Measurements from ENCODE around the gene KCNT2. TPM values are rescaled to one million over a fixed set of nuclear protein-coding genes. Genes with fewer than 3 reads are reported as not detected.
"Not testable (repeated sequence)": the region's sequence is repeated elsewhere in the genome, so short reads cannot be mapped to it uniquely, and the experiment has no call there.

The KCNT2 gene
- total RNA-seq = not detected

DNA sequence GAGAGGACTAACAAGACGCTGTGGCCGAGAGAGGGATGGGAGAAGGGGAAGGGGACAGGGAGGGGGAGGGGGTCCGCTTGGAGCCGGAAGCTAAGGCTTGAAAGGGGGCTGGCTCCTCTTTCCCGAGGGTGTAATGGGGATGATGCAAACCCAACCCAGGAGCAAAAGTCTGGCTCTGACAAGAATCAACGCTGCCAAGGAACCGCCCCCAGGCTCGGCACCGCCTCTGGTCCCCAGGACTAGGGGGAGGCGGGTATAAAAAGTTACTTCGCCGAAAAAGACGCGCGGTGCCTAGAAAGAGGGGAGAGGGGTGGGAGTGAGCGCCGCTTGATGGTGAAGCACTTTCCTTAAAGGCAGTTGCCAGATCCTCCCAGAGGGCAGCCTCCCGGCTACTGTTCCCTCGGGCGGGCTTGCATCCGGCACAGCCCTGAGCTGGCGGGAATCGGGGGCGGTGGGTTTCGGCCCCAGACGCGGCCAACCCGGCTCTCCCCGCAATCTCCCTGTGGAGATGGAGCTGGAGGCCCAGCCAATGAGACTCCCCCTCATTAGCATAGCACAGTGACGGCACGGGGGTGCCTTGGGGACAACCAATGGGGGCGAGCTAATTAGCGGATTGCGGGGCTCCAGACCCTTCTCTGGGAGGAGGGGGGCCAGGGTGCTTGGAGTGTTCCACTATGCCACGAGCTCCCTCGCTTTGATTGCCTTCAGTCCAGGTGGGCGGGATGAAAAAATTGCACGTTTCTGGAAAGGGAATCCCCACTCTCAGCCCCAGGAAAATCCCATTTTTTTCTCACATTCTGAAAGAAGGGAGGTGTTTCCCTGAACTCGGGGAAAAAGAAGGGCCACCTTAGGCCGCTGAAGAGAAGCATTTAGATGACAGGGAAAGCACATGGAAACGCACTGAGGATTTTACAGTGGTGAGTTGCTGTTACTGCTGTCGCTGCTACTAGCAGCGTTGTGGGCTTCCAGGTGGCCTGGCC lies at the start of gene KCNT2:
KCNT2 (minus strand) TSS at position 51 of the 980 bp plus-strand sequence. CDS start 131 bp downstream, outside the sequence.
- CTCF ChIA-PET = no interaction called here

DNA sequence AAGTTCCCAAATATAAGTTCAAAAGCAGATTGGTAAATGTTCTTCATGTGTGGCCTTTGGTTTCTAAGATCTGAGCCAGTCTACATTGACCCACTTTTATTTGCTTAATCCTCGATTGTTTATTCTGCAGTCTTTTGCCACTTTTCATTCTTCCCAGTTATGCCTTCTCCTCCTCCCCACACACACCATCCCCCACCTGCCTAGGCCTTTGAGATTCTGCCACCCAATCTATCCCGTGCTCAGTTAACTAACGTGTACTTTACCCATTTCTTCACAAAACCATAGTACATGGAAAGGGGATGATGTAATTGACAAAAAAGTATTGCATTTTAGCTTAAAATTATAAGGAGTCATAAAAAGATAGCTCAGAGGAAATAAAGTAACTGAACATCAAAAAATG lies 47.3 kb upstream of the KCNT2 start:
- POLR2A ChIA-PET = no interaction called here

More for the DNA sequence above, at the start of gene KCNT2:
- POLR2A ChIA-PET = no interaction called here

DNA sequence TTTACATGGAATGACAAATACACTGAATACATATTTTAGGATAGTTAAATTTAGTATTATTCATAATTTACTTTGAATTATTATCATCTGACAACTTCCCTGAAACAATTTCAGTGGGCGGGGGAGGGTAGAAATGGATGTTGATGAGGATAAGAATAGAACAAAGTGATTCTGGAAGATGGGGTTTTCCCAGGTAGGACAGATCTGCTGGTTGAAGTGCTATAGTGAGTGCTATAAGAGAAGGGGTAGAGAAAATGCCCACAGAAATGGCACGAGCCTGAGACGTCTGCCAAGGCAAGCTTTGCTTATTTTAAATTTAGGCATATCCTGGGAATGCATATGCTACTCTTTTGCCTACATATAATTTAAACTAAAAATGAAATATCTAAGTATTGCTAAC lies 46.8 kb upstream of the KCNT2 start:
- ChIA-PET CTCF (no interaction called here), POLR2A (no interaction called here)

More for the DNA sequence above, 47.3 kb upstream of the KCNT2 start:
- CTCF ChIA-PET = no interaction called here

DNA sequence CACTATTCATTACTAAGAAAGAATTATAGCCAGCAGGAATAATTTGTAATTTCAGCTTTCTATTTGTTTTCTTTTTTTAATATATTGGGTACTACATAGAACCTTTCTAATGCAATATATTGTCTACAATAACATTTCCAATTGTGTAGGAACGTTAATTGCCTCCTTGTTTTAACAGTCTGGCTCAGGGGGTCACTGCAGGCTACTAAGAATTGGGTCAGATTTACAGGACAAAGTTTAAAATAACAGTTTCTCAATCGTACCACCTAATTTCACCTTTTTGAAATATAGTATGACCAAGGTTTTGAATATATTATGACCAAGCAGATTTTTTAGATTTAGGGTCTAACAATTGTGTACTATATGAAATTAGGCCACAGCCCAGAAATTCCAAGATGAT lies 46.0 kb upstream of the KCNT2 start:
- POLR2A ChIA-PET = no interaction called here

DNA sequence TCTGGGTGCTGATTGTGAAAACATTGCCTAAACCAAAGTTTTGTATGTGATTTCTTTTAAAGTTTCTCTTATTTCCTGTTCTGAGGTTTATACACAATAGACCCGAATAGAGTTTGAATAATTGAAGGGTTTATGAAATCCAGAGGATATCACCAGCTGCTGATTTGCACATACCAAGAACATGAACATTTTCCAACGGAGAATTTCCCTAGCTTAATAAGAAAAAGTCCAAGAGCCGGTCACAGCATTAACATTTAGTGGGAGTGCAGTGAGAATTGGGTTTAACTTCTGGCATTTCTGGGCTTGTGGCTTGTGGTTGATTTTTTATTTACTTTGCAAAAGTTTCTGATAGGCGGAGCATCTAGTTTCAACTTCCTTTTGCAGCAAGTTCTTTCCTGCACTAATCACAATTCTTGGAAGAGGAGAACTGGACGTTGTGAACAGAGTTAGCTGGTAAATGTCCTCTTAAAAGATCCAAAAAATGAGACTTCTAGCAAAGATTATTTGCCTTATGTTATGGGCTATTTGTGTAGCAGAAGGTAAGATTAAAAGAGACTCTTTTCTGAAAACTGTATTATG lies 43.5 kb upstream of the KCNT2 start, which contains the start of gene CFH:
CFH (plus strand) TSS at position 407 of the 579 bp plus-strand sequence; CDS start at position 482, 75 bp downstream.
- POLR2A ChIA-PET = no interaction called here
- CTCF ChIA-PET = interaction anchor here (0.9 kb wide), 1 partner anchor 17 kb away, joined by 3 read pairs; no protein-coding TSS in a partner anchor

More for the DNA sequence above, 46.0 kb upstream of the KCNT2 start:
- CTCF ChIA-PET = no interaction called here

DNA sequence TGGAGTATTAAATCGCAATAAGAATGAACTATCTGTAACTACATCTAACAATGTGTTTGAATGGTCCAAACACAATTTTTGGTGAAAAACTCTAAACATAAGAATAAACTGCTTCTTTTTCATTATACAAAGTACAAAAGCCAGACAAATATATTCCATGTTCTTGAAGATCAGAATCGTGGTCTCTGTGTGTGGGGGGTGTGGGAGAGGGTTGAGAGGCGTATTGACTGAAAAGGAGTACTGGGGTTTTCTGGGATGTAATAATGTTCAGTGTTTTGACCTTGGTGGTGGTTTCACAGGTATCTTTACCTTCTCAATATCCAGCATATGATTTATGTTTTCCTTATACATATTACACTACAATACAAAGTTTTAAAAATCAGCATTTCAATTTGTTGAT lies 42.8 kb upstream of the KCNT2 start:
- ChIA-PET CTCF (no interaction called here), POLR2A (no interaction called here)

DNA sequence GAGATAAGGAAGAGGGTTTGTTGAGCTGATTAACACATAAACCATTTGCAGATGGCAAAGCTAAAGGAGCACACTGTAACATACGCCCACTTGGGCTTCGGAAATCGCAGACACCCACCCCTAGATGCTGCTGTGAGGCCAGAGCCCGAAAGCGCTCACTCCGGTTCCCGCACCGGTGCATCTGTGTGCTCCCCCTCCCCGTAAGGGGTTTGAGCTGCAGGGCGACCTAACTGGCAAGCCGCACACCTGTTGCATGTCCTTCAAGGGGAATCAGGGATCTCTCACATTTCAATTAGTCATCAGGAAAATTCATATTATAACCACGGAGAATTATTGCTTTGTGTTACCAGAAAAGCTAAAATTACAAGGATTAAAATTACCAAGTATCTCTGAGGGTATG lies 42.2 kb upstream of the KCNT2 start:
- ChIA-PET POLR2A (no interaction called here), CTCF (no interaction called here)

DNA sequence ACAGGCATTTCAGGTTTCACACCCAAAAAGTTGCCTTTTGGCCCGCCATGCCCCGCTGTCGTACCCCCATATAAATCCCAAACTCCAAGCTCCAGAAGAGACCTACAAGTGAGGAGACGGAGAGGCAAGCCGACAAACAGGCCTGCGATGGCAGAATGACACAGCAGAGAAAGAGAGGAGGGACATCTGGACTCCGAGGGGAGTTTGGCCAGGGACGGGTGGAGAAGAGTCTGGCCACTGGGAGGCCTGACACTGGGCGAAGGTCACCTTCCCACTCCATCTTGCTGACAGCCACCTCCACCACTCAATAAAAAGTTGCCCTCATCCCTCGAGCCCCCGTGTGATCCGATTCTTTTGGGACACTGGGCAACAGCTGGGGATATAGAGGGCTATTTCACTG lies 41.8 kb upstream of the KCNT2 start:
- CTCF ChIA-PET = no interaction called here

DNA sequence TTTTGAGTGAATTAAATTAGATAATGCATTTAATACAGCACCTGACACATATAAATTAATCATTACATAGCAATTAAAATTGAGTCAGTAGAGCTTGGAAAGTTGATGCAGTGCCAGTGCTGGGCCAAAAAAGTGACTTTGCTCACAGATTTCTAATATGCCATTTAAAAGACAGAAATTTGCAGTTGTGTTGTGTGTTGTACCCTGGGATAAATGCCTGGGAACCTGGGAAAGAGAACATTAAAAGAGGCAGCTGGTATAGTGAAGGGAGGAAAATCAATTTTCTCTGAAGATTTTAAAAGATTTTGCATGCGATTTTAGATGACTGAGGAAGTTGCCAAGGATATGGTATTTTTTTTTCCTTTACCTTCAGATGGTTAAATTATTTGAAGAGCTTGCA lies 32.7 kb upstream of the KCNT2 start:
- ChIA-PET POLR2A (no interaction called here), CTCF (no interaction called here)

More for the DNA sequence above, 41.8 kb upstream of the KCNT2 start:
- POLR2A ChIA-PET = no interaction called here

DNA sequence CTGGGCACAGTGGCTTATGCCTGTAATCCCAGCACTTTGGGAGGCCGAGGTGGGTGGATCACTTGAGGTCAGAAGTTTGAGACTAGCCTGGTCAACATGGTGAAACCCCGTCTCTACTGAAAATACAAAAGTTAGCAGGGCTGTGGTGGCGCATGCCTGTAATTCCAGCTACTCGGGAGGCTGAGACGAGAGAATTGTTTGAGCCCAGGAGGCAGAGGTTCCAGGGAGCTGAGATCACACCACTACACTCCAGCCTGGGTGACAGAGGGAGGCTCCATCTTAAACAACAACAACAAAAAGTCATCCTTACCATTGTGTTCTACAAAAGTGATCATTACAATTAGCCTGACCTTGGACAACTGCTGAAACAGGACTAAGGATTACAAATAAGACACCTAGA lies 31.1 kb upstream of the KCNT2 start:
- CTCF ChIA-PET, POLR2A ChIA-PET: not testable (repeated sequence)

DNA sequence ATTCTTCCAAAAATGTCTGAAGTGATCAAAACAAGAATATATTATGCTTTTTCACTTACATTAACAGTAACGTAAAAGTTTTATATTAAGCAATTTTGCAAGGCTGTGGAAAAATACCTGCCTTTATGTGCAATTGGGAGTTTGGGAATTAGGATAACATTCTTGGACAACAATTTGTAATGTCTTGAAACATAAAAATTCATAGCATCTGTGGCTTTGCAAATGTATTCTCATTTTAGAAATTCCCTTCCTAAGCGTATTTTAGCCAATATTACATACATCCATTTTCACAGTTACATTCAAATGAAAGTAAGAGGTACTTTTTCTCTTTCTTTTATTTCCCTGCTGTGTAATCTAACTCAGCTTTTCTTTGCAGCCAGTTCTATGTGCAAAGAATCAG lies 30.2 kb upstream of the KCNT2 start:
- ChIA-PET POLR2A (no interaction called here), CTCF (interaction anchor here (0.7 kb wide), 2 partner anchors 14 to 1846 kb away, joined by 3 to 5 read pairs; no protein-coding TSS in a partner anchor)

DNA sequence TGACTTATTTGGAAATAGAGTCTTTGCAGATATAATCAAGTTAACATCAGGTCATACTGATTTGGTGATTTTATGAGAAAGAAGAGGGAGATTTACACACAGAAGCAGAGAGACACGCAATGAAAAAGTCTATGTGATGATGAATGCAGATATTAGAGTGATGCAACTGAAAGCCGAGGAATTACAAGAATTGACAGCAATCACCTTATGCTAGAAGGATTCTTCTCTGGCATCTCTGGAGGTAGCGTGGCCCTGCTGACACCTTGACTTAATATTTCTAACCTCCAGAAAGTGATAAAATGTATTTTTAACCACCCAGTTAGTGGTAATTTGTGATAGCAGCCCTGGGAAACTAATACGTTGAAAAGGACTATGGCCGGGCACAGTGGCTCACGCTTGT lies 29.4 kb upstream of the KCNT2 start:
- POLR2A ChIA-PET = no interaction called here
- CTCF ChIA-PET = no interaction called here

DNA sequence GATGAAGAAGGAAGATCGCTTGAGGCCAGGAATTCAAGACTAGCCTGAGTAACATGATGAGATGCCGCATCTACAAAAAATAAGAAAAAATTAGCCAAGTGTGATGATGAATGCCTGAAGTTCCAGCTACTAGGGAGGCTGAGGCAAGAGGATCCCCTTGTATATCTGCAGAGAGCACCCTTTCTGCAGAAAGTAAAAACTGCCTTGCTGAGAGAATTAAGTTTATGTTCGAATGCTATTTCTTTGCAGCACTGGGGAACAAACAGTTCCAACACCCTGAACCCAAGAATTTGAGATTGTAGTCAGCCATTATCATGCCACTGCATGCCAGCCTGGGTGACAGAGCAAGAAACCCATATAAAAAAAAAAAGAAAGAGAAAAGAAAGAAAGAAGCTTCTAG lies 20.6 kb upstream of the KCNT2 start:
- CTCF ChIA-PET = no interaction called here
- POLR2A ChIA-PET = no interaction called here

DNA sequence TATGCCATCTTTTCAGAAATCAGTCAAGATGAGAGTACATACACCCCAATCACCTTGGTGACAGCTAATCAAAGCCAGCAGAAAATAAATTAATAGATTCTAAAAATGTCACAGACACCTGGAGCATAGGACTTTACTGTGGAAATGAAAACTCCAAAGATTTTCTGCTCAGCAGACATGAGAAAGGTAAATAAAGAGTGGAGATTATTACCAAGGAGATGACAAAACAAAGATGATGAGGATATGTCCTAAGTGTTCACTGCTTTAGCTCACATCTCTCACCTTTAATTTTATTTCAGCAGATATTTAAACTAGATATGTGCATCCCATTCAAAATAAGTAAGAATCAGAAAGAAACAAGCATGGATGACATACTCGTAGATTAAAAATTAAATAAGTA lies 14.8 kb upstream of the KCNT2 start:
- POLR2A ChIA-PET = no interaction called here
- CTCF ChIA-PET = no interaction called here

DNA sequence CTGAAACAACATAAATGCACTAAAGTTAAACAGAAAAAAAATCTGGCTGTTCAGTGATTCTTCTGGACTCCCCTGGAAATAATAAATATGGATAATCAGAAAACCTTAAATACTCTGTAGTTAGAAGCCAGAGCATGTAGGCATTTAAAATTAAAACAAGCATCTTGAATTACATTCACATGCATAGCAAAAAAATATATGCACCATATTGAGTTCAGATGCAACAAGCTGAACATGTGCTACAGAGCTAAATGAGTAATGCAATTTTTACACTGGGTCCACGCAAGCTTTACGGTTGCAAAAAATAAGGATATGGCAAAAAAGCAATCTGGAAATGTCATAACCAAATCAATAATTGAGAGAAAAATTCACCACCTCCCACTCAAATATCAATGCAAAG lies 11.5 kb upstream of the KCNT2 start:
- ChIA-PET POLR2A (no interaction called here), CTCF (no interaction called here)

DNA sequence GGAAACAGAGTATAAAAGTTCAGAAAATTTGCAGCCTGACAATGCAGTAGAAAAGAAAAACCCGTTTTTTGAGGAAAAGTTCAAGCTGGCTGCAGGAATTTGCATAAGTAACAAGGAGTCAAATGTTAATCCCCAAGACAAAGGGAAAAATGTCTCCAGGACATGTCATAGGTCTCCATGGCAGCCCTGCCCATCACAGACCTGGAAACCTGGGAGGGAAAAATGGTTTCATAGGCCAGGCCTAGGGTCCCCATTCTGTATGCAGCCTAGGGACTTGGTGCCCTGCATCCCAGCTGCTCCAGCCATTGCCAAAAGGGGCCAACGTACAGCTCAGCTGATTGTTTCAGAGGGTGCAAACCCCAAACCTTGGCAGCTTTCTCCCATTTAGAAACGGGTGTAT lies 3.6 kb upstream of the KCNT2 start:
- ChIA-PET POLR2A (no interaction called here), CTCF (no interaction called here)

DNA sequence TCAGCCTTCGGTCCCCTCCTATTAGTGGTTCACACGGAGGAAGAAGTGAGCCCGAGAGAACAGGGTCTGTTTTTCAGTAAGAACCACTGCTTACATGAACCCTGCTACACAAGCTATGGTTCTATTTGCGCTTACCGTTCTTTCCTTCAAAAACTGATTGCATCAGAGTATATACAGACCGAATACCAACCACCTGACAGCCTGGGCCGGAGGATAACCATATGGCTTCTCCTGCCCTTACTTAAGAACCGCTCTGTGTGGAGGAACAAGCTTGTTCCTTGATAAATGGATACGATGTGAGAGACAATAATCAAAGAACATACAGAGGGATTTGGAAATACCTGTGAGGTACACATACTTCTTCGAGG lies 1.1 kb upstream of the KCNT2 start:
- POLR2A ChIA-PET = no interaction called here
- CTCF ChIA-PET = no interaction called here

DNA sequence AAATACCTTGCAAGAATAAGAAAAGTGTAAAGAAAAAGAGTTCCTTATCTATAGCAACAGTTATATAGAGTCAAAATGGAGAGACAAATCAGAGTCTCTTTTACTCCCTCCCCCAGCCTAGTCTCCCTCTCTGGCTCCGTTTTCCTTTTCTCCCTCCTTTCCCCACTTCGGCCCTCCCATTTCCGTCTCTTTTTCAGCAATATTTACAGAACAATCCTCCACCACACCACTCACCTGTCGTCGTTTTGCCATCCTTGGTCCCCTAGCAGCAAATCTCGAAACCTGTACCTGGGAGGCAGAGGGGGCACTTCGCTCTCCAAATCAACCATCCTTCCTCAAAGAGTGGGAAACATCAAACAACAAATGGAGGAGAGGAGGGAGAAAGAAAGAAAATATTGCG lies 259 bp downstream of the KCNT2 start:
- POLR2A ChIA-PET = no interaction called here
- CTCF ChIA-PET = no interaction called here

DNA sequence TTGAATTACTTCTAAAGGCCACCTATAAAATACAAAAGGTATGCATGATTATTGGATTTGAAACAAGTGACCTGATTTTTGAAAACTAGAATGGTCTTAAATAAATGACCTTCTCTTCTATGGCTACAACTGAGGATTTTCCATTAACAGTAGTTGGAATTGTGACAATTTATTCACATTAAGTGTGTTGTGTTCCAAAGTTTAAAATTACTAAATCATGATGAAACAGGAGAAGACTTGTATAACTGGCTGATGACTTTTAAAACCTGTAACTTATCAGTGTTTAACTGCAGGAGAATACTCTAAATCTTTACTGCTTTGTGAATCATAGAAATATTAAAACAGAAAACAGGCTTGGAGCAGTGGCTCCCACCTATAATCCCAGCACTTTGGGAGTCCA lies 4.6 kb downstream of the KCNT2 start:
- POLR2A ChIA-PET = no interaction called here
- CTCF ChIA-PET = no interaction called here

DNA sequence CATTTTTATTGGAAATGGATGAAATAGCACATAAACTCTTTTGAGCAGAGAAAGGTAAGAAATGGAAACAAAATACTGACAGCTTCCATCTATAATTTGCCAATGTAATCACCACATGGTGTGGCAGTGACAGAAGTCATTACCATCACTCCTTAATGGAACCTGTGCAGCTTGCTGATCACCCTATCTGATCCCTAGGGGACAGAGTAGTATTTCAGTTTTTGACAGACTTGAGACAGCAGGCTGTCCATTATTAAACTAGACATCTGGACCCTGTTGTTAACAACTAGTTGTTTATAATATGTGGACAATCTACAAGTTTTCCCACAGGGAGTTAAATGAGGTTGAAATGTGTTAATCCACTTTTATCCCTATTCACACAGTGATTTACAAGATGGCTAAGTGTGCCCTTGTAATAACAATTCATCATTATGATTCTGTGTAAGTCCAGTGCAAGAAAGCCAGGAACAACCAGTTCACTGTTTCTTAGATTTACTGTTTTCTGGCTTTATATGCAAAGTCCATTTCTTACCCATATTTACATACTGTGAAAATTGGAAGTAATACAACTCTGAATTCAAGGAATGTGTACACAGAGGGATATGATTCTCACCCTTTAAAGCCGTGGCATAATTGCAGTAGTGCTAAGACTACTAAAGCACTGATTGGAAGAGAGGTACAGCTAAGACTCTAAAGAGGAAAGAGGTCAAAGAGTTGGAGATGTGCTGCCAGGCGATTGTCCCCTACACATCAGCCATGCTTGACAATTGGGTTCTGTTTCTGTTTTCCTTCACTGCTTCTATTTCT lies 9.1 kb downstream of the KCNT2 start:
- ChIA-PET POLR2A (no interaction called here), CTCF (no interaction called here)

DNA sequence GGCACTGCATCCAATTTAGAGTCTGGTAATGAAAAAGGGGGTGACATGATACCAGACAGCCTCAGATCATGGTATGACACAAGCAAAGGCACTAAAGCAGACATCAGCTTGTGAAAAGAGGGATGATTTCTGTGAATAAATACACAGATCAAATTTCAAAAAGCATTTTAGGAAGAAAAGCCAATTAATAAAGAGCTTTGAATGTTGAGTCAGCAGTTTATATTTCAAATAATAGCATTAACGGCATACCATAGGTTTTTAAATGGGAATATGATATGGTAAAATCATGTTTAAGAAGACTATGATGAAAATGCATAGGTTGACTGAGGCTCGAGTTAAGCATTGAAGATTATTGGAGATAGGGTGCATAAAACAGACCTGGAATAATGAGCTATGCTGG lies 13.5 kb downstream of the KCNT2 start:
- CTCF ChIA-PET = no interaction called here

More for the DNA sequence above, 13.5 kb downstream of the KCNT2 start:
- POLR2A ChIA-PET = no interaction called here
